GM23338 (cell line): ENCODE results near the gene ANKRD44. TPM values are rescaled to one million over a fixed set of nuclear protein-coding genes. Genes with fewer than 3 reads are reported as not detected.

ENCODE experiments used
- CREB1 ChIP-seq: fragments of 250-450 bp; sonication (Bioruptor Pico); IDR thresholded peaks from 2 replicates; pipeline ENCODE4 v1.5.0; 2020; ENCODE audit warnings: low read depth, mild to moderate bottlenecking, moderate library complexity
- EZH2 ChIP-seq: fragments of 200-600 bp; sonication (generic); IDR thresholded peaks from one replicate; pipeline ENCODE4 v1.8.0; 2017; ENCODE audit warnings: antibody characterized with exemption, mild to moderate bottlenecking, low read depth; ENCODE audit not compliant: unreplicated experiment
- EZH2phosphoT487 ChIP-seq: fragments of 200-600 bp; sonication (generic); IDR thresholded peaks from one replicate; pipeline ENCODE4 v1.8.1; 2018; ENCODE audit warnings: antibody characterized with exemption; ENCODE audit not compliant: unreplicated experiment
- JUNB ChIP-seq: IDR thresholded peaks from one replicate; pipeline ENCODE4 v1.6.1; 2016; ENCODE audit warnings: antibody characterized with exemption; ENCODE audit not compliant: unreplicated experiment
- NANOG ChIP-seq: IDR thresholded peaks from 2 replicates; pipeline ENCODE4 v1.6.1; 2016; ENCODE audit warnings: antibody characterized with exemption, borderline replicate concordance
- REST ChIP-seq: IDR thresholded peaks from one replicate; pipeline ENCODE4 v1.6.1; 2018; ENCODE audit warnings: antibody characterized with exemption; ENCODE audit not compliant: unreplicated experiment
- STAT1 ChIP-seq: IDR thresholded peaks from one replicate; pipeline ENCODE4 v1.6.1; 2016; ENCODE audit warnings: antibody characterized with exemption; ENCODE audit not compliant: unreplicated experiment
- ZNF114 ChIP-seq: fragments of 250-450 bp; sonication (Bioruptor Pico); IDR thresholded peaks from 2 replicates; pipeline ENCODE4 v1.5.0; 2020; ENCODE audit warnings: mild to moderate bottlenecking, moderate library complexity
- ZNF331 ChIP-seq: fragments of 250-450 bp; sonication (Bioruptor Pico); IDR thresholded peaks from 2 replicates; pipeline ENCODE4 v1.5.0; 2020; ENCODE audit warnings: low read depth, mild to moderate bottlenecking, moderate library complexity
- ZNF462 ChIP-seq: fragments of 250-450 bp; sonication (Bioruptor Pico); IDR thresholded peaks from 2 replicates; pipeline ENCODE4 v1.5.0; 2020; ENCODE audit warnings: mild to moderate bottlenecking, moderate library complexity
- polyA plus RNA-seq: library from polyadenylated mRNA; unstranded; fragments of >200 nt; fragmentation: Nextera tagmentation; extraction: Ambion mirVana; gene quantifications from 2 replicates; pipeline ENCODE4 v1.2.1, GENCODE V29; 2016
- total RNA-seq: library from RNA; depleted of rRNA; stranded (reverse); fragments of >200 nt; shearing (Covaris generic); gene quantifications from 2 replicates; pipeline ENCODE4 v1.2.3, GENCODE V29; 2014
- TF ChIP-seq, protein P1 (sequence below), 2 experiments: fragments of 200-600 bp in 1 of 2; sonication (generic) in 1 of 2; conservative IDR thresholded peaks; 2 replicates each; pipeline versions ENCODE4 v1.5.1 to v1.6.1; 2016 to 2017; ENCODE audit warnings: antibody characterized with exemption in 2 of 2, low read depth in 2 of 2, mild to moderate bottlenecking in 2 of 2, moderate library complexity in 1 of 2

The ANKRD44 gene
- total and polyA plus RNA-seq, 2 experiments from 2014 or later: 0.44 to 0.56 TPM

DNA sequence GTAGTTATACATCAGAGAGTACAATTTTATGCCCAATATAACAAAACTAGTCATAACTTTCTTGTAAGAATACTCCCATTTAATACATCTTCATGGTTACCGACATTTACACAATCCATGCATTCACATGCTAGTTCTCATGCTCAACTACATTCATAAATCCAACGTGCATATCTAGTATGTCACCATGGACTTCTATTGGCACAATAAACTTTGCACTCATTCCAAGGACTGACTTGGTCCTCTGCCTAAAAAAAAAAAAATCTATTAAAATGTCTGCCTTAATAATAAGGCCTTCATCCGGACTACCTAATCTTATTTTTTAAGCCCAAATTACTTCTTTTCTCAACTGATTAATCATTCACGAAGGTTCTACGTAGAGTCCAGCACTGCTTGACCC lies 276.3 kb downstream of the ANKRD44 start (continued):
- TF ChIP-seq ZNF462 (CRISPR knock-in tag) (no peak), REST (no peak), EZH2phosphoT487 (no peak), STAT1 (no peak), JUNB (no peak), EZH2 (no peak), ZNF114 (CRISPR knock-in tag) (no peak), ZNF331 (CRISPR knock-in tag) (no peak), NANOG (no peak), CREB1 (no peak)
- TF ChIP-seq, protein P1, sequence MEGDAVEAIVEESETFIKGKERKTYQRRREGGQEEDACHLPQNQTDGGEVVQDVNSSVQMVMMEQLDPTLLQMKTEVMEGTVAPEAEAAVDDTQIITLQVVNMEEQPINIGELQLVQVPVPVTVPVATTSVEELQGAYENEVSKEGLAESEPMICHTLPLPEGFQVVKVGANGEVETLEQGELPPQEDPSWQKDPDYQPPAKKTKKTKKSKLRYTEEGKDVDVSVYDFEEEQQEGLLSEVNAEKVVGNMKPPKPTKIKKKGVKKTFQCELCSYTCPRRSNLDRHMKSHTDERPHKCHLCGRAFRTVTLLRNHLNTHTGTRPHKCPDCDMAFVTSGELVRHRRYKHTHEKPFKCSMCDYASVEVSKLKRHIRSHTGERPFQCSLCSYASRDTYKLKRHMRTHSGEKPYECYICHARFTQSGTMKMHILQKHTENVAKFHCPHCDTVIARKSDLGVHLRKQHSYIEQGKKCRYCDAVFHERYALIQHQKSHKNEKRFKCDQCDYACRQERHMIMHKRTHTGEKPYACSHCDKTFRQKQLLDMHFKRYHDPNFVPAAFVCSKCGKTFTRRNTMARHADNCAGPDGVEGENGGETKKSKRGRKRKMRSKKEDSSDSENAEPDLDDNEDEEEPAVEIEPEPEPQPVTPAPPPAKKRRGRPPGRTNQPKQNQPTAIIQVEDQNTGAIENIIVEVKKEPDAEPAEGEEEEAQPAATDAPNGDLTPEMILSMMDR (conservative IDR thresholded peaks at IDR 0.05; ENCODE audit: low read depth in 2 of 2): no peak
